Gastroesophageal sphincter (tissue), 3 donors: ENCODE data around the gene LENEP.

Experiments used
- CTCF ChIP-seq, 4 experiments: fragments of 200-600 bp in 2 of 4; fragments of 450-650 bp in 2 of 4; sonication (generic) in 1 of 4; IDR thresholded peaks; one replicate each; pipeline ENCODE4 v1.5.1; 2017 to 2019; ENCODE audit warnings: antibody characterized with exemption in 4 of 4, mild to moderate bottlenecking in 2 of 4, moderate library complexity in 2 of 4
- EP300 ChIP-seq: sonication (generic); formaldehyde crosslinking; IDR thresholded peaks from one replicate; pipeline ENCODE4 v1.6.1; 2017; ENCODE audit warnings: antibody characterized with exemption, mild to moderate bottlenecking
- POLR2A ChIP-seq, 2 donors: fragments of 450-650 bp; IDR thresholded peaks; one replicate each; pipeline ENCODE4 v1.6.1; 2017; ENCODE audit warnings: antibody characterized with exemption in 2 of 2, mild to moderate bottlenecking in 2 of 2, moderate library complexity in 1 of 2
- POLR2AphosphoS5 ChIP-seq: sonication (generic); formaldehyde crosslinking; IDR thresholded peaks from one replicate; pipeline ENCODE4 v1.6.1; 2017; ENCODE audit warnings: antibody characterized with exemption

GRCh38 chr1:154958036-154958435 lies 35.4 kb upstream of the LENEP start:
- TF ChIP-seq CTCF (IDR thresholded peaks at IDR 0.05) = no peak
- TF ChIP-seq POLR2A (IDR thresholded peaks at IDR 0.05) = no peak
- no peak for TF ChIP-seq EP300
- no peak for TF ChIP-seq POLR2AphosphoS5
